WERI-Rb-1 (cell line): ENCODE data around the gene BCAP31.
A peak's percentile ranks its signal among the peaks of the same experiment; 100 is the strongest.

Source experiments
- DNase-seq: peaks from one replicate; pipeline ENCODE4 v3.0.0-alpha.2; 2020
- H3K27ac ChIP-seq: fragments of 250-450 bp; sonication (Bioruptor Pico); 2 replicates; pipeline ENCODE4 v1.5.1; 2020; ENCODE audit warnings: mild to moderate bottlenecking, moderate library complexity
- H3K27me3 ChIP-seq: fragments of 250-450 bp; sonication (Bioruptor Pico); 2 replicates; pipeline ENCODE4 v1.5.1; 2021; ENCODE audit warnings: mild to moderate bottlenecking, low read depth, moderate library complexity; ENCODE audit not compliant: insufficient read depth, severe bottlenecking
- H3K36me3 ChIP-seq: fragments of 250-450 bp; sonication (Bioruptor Pico); 2 replicates; pipeline ENCODE4 v1.5.1; 2020; ENCODE audit warnings: mild to moderate bottlenecking, moderate library complexity
- H3K4me3 ChIP-seq: 2 replicates; pipeline ENCODE4 v1.5.1; 2011; ENCODE audit warnings: low read depth, mild to moderate bottlenecking, control low read depth, low read length
- H3K9me3 ChIP-seq: fragments of 250-450 bp; sonication (Bioruptor Pico); 2 replicates; pipeline ENCODE4 v1.5.1; 2021; ENCODE audit warnings: mild to moderate bottlenecking, moderate library complexity; ENCODE audit not compliant: severe bottlenecking
- CTCF ChIP-seq: IDR thresholded peaks from 2 replicates; pipeline ENCODE4 v1.5.1; 2011; ENCODE audit warnings: low read depth, mild to moderate bottlenecking, control low read depth, inconsistent platforms, low read length

BCAP31 gene

GRCh38 chrX:153766871-153767673, 42.9 kb upstream of the BCAP31 start:
- Histone ChIP-seq H3K4me3 (no peak overlapping the region), H3K36me3 (no peaks in the 10 kb centered on the region), H3K27me3 (peaks cover 47% of the 10 kb centered on the region), H3K9me3 (no peaks in the 10 kb centered on the region), H3K27ac (no peak overlapping the region)
- DNase-seq: peak; percentile 11
- no peak for TF ChIP-seq CTCF

GRCh38 chrX:153766098-153766817, 42.1 kb upstream of the BCAP31 start:
- peaks cover 40% of the 10 kb centered on the region for H3K27me3 ChIP-seq
- H3K27ac ChIP-seq: no peak overlapping the region
- no peaks in the 10 kb centered on the region for H3K9me3 ChIP-seq
- no peak for TF ChIP-seq CTCF
- no peak overlapping the region for H3K4me3 ChIP-seq
- no peaks in the 10 kb centered on the region for H3K36me3 ChIP-seq
- DNase-seq: peak; percentile 36

- Histone ChIP-seq H3K27ac (no peak overlapping the region), H3K9me3 (no peaks in the 10 kb centered on the region), H3K27me3 (peaks cover 38% of the 10 kb centered on the region), H3K36me3 (no peaks in the 10 kb centered on the region), H3K4me3 (no peak overlapping the region)
- no peak for TF ChIP-seq CTCF
- DNase-seq: peak; percentile 12
Measured at GRCh38 chrX:153765138-153766079, 41.2 kb upstream of the BCAP31 start.

GRCh38 chrX:153764786-153765137, 40.6 kb upstream of the BCAP31 start:
- no peak for TF ChIP-seq CTCF
- Histone ChIP-seq H3K4me3 (no peak overlapping the region), H3K36me3 (no peaks in the 10 kb centered on the region), H3K27ac (no peak overlapping the region), H3K27me3 (peaks cover 34% of the 10 kb centered on the region), H3K9me3 (no peaks in the 10 kb centered on the region)
- no peak for DNase-seq

GRCh38 chrX:153763989-153764755, 40.0 kb upstream of the BCAP31 start, which contains the start of gene PLXNB3:
Gene PLXNB3, plus strand, starts transcription at chrX:153764249. Its CDS starts 1,287 bp downstream, at chrX:153765536.
- no peak within 1 kb of the TSS for H3K4me3 ChIP-seq

More at GRCh38 chrX:153763989-153764755, 40.0 kb upstream of the BCAP31 start, which contains the start of gene PLXNB3:
- TF ChIP-seq CTCF: peak; percentile 98
- H3K27me3 ChIP-seq: peaks cover 34% of the 10 kb centered on the region
- peak; percentile 91 for DNase-seq
- peak within 1 kb of the TSS; percentile 53 for H3K27ac ChIP-seq
- no peaks in the 10 kb centered on the region for H3K36me3 ChIP-seq
- H3K9me3 ChIP-seq: peaks cover 2% of the 10 kb centered on the region
